HEK293T (cell line): Measurements from ENCODE around the gene PF4V1.

Source experiments
- CTCF ChIA-PET: fragments of 350-600 bp; formaldehyde crosslinking; extraction: SDS; loops from one replicate; lab custom pipeline; 2021; ENCODE audit warnings: antibody characterized with exemption, inconsistent platforms; lab: Yijun Ruan, JAX
- POLR2A ChIA-PET: fragments of 350-600 bp; formaldehyde crosslinking; extraction: SDS; loops from one replicate; lab custom pipeline; 2020; ENCODE audit warnings: antibody characterized with exemption, inconsistent platforms; lab: Yijun Ruan, JAX
- DNase-seq: peaks from one replicate; pipeline ENCODE4 v3.0.0; 2012; ENCODE audit warnings: mixed read lengths; ENCODE audit errors: extremely low spot score
- ARNT ChIP-seq: fragments of 450-650 bp; IDR thresholded peaks from 2 replicates; pipeline ENCODE4 v1.6.1; 2017; ENCODE audit warnings: mild to moderate bottlenecking
- BHLHE40 ChIP-seq: fragments of 450-650 bp; IDR thresholded peaks from 2 replicates; pipeline ENCODE4 v1.6.1; 2016; ENCODE audit warnings: mild to moderate bottlenecking, moderate library complexity, borderline replicate concordance
- CTBP1 ChIP-seq: fragments of 450-650 bp; IDR thresholded peaks from 2 replicates; pipeline ENCODE4 v1.6.1; 2016; ENCODE audit warnings: borderline replicate concordance
- ELF4 ChIP-seq: fragments of 450-650 bp; IDR thresholded peaks from 2 replicates; pipeline ENCODE4 v1.6.1; 2017; ENCODE audit warnings: antibody characterized with exemption
- FOXA1 ChIP-seq: fragments of 450-650 bp; IDR thresholded peaks from 2 replicates; pipeline ENCODE4 v1.6.1; 2016; ENCODE audit warnings: mild to moderate bottlenecking
- FOXK2 ChIP-seq: fragments of 450-650 bp; IDR thresholded peaks from 2 replicates; pipeline ENCODE4 v1.6.1; 2016; ENCODE audit warnings: mild to moderate bottlenecking
- FOXM1 ChIP-seq: fragments of 450-650 bp; IDR thresholded peaks from 2 replicates; pipeline ENCODE4 v1.6.1; 2017; ENCODE audit warnings: mild to moderate bottlenecking, borderline replicate concordance
- HDGF ChIP-seq: fragments of 450-650 bp; IDR thresholded peaks from 2 replicates; pipeline ENCODE4 v1.6.1; 2017; ENCODE audit warnings: antibody characterized with exemption, borderline replicate concordance
- L3MBTL2 ChIP-seq: fragments of 450-650 bp; conservative IDR thresholded peaks from 2 replicates; pipeline ENCODE4 v1.6.1; 2016; ENCODE audit warnings: mild to moderate bottlenecking
- LEF1 ChIP-seq: fragments of 450-650 bp; IDR thresholded peaks from 2 replicates; pipeline ENCODE4 v1.6.1; 2017; ENCODE audit warnings: mild to moderate bottlenecking, borderline replicate concordance
- NFRKB ChIP-seq: fragments of 450-650 bp; IDR thresholded peaks from 2 replicates; pipeline ENCODE4 v1.6.1; 2016; ENCODE audit warnings: mild to moderate bottlenecking, moderate library complexity
- PKNOX1 ChIP-seq: fragments of 450-650 bp; IDR thresholded peaks from 2 replicates; pipeline ENCODE4 v1.6.1; 2016
- SP1 ChIP-seq: fragments of 450-650 bp; IDR thresholded peaks from 2 replicates; pipeline ENCODE4 v1.6.1; 2017
- SUZ12 ChIP-seq: fragments of 450-650 bp; IDR thresholded peaks from 2 replicates; pipeline ENCODE4 v1.6.1; 2016; ENCODE audit warnings: mild to moderate bottlenecking
- TARDBP ChIP-seq: fragments of 450-650 bp; IDR thresholded peaks from 2 replicates; pipeline ENCODE4 v1.6.1; 2016
- ZNF384 ChIP-seq: fragments of 450-650 bp; IDR thresholded peaks from 2 replicates; pipeline ENCODE4 v1.6.1; 2016

Gene PF4V1

DNA sequence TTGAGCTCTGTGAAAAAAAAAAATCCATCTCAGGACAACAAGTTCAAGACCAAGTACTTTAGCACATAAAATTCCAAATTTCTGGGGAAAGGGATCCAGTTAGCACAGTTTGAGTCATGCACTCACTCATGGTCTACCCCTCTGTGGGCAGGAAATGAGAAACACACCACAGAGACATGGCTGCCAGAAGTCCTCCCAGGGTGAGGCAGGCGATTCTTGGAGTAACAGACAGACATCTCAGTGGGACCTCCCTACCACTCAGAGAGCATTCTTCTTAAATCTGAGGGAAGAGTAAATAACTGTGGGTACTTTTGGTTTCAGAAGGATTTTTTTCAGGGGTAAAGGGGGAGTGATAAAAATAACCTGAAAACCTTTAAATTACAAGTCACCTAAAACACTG is 30.2 kb downstream of the PF4V1 start:
- ChIA-PET POLR2A (no interaction called here), CTCF (no interaction called here)
- no peak for DNase-seq
- no peak for TF ChIP-seq SP1
- TF ChIP-seq PKNOX1 = no peak

GRCh38 chr4:73885574-73886267 is 32.6 kb downstream of the PF4V1 start:
- DNase-seq = no peak
- CTCF ChIA-PET = no interaction called here
- no peak for TF ChIP-seq ELF4
- no peak for TF ChIP-seq HDGF
- no peak for TF ChIP-seq SP1
- TF ChIP-seq L3MBTL2 = no peak
- no peak for TF ChIP-seq FOXK2
- TF ChIP-seq FOXA1 = no peak
- TF ChIP-seq PKNOX1 = no peak
- TF ChIP-seq FOXM1 = no peak
- no peak for TF ChIP-seq SUZ12
- TF ChIP-seq CTBP1 = no peak
- no peak for TF ChIP-seq TARDBP
- TF ChIP-seq BHLHE40 = no peak
- TF ChIP-seq NFRKB = no peak
- no peak for TF ChIP-seq LEF1
- no peak for TF ChIP-seq ARNT
- TF ChIP-seq ZNF384 = no peak

DNA sequence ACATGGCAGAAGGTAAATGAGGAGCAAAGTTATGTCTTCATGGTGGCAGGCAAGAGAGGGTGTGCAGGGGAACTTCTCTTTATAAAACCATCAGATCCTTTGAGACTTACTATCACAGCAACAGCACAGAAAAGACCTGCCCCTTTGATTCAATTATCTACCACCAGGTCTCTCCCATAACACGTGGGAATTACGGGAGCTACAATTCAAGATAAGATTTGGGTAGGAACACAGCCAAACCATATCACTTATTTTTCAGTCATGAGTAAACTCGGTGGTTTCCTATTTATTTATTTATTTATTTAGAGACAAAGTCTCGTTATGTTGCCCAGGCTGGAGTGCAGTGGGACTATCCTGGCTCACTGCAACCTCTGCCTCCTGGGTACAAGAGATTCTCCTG is 38.2 kb downstream of the PF4V1 start:
- ChIA-PET POLR2A (no interaction called here), CTCF (no interaction called here)
- no peak for DNase-seq
- TF ChIP-seq TARDBP (no peak), ZNF384 (no peak), BHLHE40 (no peak), LEF1 (no peak), ELF4 (no peak), FOXA1 (no peak), ARNT (no peak), FOXK2 (no peak)

More at GRCh38 chr4:73885574-73886267, 32.6 kb downstream of the PF4V1 start:
- POLR2A ChIA-PET = no interaction called here

DNA sequence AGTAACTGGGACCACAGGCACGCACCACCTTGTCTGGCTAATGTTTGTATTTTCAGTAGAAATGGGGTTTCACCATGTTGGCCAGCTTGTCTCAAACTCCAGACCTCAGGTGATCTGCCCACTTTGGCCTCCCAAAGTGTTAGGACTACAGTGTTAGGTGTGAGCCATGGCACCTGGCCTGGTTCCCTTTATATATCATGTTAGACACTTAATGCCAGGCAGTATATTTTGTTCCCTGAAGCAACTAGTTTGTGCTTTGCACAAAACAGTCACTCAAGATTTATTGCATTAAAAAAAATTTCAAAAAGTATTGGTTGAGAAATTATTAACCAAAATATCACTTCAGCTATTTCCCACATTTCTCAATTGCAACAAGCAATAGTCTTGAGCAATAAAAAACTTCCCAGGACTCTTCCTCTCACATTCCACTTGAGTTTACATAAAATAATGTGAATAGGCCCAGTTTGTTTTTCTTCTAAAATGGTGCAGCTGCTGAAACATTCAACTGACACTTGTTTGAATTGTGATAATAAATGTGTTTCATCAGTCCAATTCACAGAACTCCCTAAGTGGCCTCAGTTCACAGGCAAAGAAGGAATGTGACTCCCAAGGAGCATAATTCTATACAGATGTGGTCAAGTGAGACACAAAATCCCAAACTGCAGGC is 38.8 kb downstream of the PF4V1 start:
- no peak for DNase-seq
- POLR2A ChIA-PET = no interaction called here
- TF ChIP-seq CTBP1 (no peak), FOXA1 (no peak)
- CTCF ChIA-PET = no interaction called here

DNA sequence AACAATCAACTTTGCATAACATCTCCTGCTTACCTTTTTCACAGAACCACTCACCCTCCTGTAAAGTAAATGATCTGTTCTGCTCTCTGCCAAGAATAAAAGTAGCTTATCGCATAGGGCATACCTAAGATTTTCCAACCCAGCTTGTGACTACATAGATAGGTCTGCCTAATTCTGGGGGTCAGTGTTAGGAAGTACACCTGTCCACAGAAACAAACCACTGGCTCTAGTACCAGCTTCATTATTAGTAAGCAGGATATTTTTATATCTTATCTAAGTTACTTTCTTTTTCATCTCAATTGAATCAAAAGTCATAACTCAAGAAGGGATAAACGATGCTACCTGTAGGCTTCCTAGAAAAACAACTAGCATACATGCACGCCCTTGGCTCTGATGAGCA is 39.9 kb downstream of the PF4V1 start:
- TF ChIP-seq FOXK2 = no peak
- no peak for TF ChIP-seq HDGF
- TF ChIP-seq SUZ12 = no peak
- no peak for TF ChIP-seq CTBP1
- TF ChIP-seq ZNF384 = no peak
- TF ChIP-seq FOXM1 = no peak
- TF ChIP-seq PKNOX1 = no peak
- no peak for TF ChIP-seq L3MBTL2
- no peak for TF ChIP-seq ARNT
- TF ChIP-seq ELF4 = no peak
- TF ChIP-seq NFRKB = no peak
- TF ChIP-seq SP1 = no peak
- TF ChIP-seq BHLHE40 = no peak
- TF ChIP-seq FOXA1 = no peak
- no peak for TF ChIP-seq TARDBP
- TF ChIP-seq LEF1 = no peak
- ChIA-PET POLR2A (no interaction called here), CTCF (no interaction called here)
- DNase-seq = no peak

GRCh38 chr4:73894001-73894400 is 40.9 kb downstream of the PF4V1 start:
- TF ChIP-seq FOXM1 (no peak), FOXA1 (no peak), FOXK2 (no peak), TARDBP (no peak), ELF4 (no peak), ARNT (no peak), ZNF384 (no peak), NFRKB (no peak), L3MBTL2 (no peak), LEF1 (no peak), HDGF (no peak), SP1 (no peak), CTBP1 (no peak), SUZ12 (no peak), BHLHE40 (no peak), PKNOX1 (no peak)
- POLR2A ChIA-PET = no interaction called here
- CTCF ChIA-PET = no interaction called here
- no peak for DNase-seq
